ENCODE results near the gene ARHGEF1. TPM values are rescaled to one million over a fixed set of nuclear protein-coding genes. Genes with fewer than 3 reads are reported as not detected.

The ARHGEF1 gene
- total RNA-seq, 4 donors from 2014 or later: 40.4 to 58.3 (median 51.4) TPM

DNA sequence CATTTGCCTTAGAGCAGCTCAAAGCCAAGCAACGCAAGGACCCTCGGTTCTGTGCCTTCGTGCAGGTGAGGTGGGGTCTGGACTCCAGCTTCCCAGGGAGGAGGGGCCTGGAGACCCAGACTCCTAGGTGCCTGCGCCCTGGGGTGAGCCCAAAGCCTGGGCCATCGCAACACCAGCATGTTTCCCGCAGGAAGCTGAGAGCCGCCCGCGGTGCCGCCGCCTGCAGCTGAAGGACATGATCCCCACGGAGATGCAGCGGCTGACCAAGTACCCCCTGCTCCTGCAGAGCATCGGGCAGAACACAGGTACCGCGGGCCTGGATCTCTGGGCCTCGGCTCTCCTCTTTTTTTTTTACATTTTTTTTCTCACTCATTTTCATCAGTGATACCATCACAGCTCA lies 19.6 kb downstream of the ARHGEF1 start:
- TF ChIP-seq, protein P1, sequence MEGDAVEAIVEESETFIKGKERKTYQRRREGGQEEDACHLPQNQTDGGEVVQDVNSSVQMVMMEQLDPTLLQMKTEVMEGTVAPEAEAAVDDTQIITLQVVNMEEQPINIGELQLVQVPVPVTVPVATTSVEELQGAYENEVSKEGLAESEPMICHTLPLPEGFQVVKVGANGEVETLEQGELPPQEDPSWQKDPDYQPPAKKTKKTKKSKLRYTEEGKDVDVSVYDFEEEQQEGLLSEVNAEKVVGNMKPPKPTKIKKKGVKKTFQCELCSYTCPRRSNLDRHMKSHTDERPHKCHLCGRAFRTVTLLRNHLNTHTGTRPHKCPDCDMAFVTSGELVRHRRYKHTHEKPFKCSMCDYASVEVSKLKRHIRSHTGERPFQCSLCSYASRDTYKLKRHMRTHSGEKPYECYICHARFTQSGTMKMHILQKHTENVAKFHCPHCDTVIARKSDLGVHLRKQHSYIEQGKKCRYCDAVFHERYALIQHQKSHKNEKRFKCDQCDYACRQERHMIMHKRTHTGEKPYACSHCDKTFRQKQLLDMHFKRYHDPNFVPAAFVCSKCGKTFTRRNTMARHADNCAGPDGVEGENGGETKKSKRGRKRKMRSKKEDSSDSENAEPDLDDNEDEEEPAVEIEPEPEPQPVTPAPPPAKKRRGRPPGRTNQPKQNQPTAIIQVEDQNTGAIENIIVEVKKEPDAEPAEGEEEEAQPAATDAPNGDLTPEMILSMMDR (IDR thresholded peaks at IDR 0.05): no peak
- no peak for TF ChIP-seq POLR2AphosphoS5 (IDR thresholded peaks at IDR 0.05)
- TF ChIP-seq EP300 (IDR thresholded peaks at IDR 0.05): no peak
- TF ChIP-seq POLR2A (IDR thresholded peaks at IDR 0.05): no peak
- no peaks in the 10 kb centered on the region for H3K4me1 ChIP-seq
- ATAC-seq: no peak
- H3K27me3 ChIP-seq: no peaks in the 10 kb centered on the region
- H3K36me3 ChIP-seq: peaks cover 0 to 100% of the 10 kb centered on the region in 2 donors
- 83 to 100% methylated on average over 1 of the region's 17 CpGs for WGBS, 2 donors (ENCODE audit: low coverage in 1 of 2)
- H3K4me3 ChIP-seq: no peak overlapping the region
- no peak overlapping the region for H3K27ac ChIP-seq
- no peaks in the 10 kb centered on the region for H3K9me3 ChIP-seq

DNA sequence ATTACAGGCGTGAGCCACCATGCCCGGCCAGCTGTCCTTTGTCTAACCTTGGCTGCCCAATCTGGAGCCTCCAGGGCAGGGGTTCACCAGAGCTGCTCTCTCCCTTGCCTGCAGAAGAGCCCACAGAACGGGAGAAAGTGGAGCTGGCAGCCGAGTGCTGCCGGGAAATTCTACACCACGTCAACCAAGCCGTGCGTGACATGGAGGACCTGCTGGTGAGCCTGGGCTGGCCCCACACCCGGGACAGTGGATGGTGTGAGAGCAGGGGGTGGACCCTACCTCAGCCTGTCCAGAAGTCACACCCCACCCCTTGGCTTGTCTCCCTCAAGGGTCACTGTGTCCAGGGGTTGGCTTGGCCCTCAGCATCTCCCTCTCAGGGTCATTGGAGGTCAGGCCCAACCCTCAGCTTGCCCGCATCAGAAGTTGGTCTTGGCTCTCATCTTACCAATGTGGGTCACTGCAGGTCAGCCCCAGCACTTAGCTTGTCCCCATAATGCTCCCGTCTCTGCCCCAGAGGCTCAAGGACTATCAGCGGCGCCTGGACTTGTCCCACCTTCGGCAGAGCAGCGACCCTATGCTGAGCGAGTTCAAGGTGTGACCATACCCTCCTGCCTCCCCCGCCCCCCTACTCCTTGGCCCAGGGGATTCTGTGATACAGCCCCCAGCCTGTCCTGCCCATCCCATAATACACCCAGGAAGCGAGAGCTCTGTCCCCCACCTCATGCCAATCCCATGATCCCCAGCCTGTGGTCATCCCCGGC lies 20.4 kb downstream of the ARHGEF1 start:
- no peak overlapping the region for H3K4me3 ChIP-seq
- H3K36me3 ChIP-seq: peaks cover 0 to 100% of the 10 kb centered on the region in 2 donors
- H3K27ac ChIP-seq: no peak overlapping the region
- ATAC-seq: no peak
- no peaks in the 10 kb centered on the region for H3K4me1 ChIP-seq
- peaks cover 5% of the 10 kb centered on the region for H3K27me3 ChIP-seq
- TF ChIP-seq, protein P1 (IDR thresholded peaks at IDR 0.05): no peak
- TF ChIP-seq POLR2A (IDR thresholded peaks at IDR 0.05) (no peak), EP300 (IDR thresholded peaks at IDR 0.05) (no peak), POLR2AphosphoS5 (IDR thresholded peaks at IDR 0.05) (no peak)
- WGBS, 2 donors (ENCODE audit: low coverage in 1 of 2): 80 to 100% methylated on average over 2 to 3 of the region's 19 CpGs
- no peaks in the 10 kb centered on the region for H3K9me3 ChIP-seq

DNA sequence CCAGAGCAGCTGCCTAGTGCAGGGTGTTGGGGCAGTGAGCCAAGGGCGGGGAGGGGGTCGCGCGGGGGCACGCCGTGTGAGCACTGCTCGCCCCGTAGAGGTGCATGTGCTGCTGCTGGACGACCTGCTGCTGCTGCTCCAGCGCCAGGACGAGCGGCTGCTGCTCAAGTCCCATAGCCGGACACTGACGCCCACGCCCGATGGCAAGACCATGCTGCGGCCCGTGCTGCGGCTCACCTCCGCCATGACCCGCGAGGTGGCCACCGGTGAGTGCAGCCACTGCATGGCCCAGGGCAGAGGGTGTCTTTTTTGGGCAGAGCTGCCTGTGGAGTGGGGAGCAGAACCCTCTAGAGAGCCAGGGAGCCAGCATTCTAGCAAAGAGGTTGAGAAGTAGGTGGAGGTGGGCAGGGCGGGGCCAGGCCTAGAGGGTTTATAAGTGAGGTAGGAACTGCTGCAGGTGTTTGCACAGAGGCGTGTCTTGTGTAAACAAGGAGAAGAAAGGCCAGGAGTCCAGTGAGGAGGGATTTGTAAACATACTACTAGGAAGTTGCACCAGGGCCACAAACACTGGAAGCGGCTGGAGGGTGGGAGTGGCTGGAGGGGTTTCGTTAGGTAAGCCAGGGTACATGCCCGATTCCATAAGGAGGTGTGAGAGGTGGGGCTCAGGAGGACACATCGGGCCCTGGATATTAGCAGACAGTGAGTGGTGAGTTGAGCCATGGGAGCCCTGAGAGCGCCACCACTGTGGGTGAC lies 21.3 kb downstream of the ARHGEF1 start:
- H3K27ac ChIP-seq: no peak overlapping the region
- no peaks in the 10 kb centered on the region for H3K4me1 ChIP-seq
- no peak for ATAC-seq
- TF ChIP-seq, protein P1 (IDR thresholded peaks at IDR 0.05): no peak
- no peak for TF ChIP-seq EP300 (IDR thresholded peaks at IDR 0.05)
- no peak for TF ChIP-seq POLR2AphosphoS5 (IDR thresholded peaks at IDR 0.05)
- no peak for TF ChIP-seq POLR2A (IDR thresholded peaks at IDR 0.05)
- peaks cover 11% of the 10 kb centered on the region for H3K27me3 ChIP-seq
- H3K36me3 ChIP-seq: peaks cover 0 to 91% of the 10 kb centered on the region in 2 donors
- H3K4me3 ChIP-seq: no peak overlapping the region
- 65 to 76% methylated on average over 4 to 5 of the region's 30 CpGs for WGBS, 2 donors (ENCODE audit: low coverage in 1 of 2)
- no peaks in the 10 kb centered on the region for H3K9me3 ChIP-seq

DNA sequence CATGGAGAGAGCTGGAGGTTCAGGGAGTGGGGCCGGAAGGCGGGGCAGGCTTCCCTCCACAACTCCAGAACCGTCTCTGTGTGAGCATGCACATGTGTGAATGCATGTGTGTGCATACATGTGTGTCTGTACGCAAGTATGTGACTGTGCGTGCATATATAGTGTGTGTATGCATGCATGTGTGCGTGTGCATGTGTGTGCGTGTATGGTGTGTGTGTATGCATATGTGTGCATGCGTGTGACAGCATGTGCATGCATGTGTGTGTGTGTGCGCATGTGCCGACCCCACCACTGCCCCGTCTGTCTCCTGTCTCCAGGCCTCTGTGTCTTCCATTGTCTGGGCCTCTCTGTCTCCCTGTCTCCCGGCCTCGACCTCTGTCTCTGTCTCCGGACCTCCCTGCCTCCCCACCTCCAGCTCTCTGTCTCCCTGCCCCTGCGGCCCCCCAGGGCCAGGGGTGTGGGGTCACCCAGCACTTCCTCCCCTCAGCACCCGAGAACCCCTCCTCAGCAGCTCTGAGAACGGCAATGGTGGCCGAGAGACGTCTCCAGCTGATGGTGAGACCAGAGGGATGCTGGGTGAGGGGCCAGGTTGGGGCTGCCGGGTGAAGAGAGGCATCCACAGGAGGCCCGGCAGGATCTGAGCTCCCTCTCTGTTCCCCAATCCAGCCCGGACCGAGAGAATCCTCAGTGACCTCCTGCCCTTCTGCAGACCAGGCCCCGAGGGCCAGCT lies 22.5 kb downstream of the ARHGEF1 start:
- 93% methylated on average over 9 to 14 of the region's 24 CpGs for WGBS, 2 donors (ENCODE audit: low coverage in 1 of 2)
- no peak for ATAC-seq
- Histone ChIP-seq H3K36me3 (peaks cover 0 to 80% of the 10 kb centered on the region in 2 donors), H3K4me1 (no peaks in the 10 kb centered on the region), H3K9me3 (no peaks in the 10 kb centered on the region), H3K27me3 (peaks cover 21% of the 10 kb centered on the region), H3K4me3 (no peak overlapping the region), H3K27ac (no peak overlapping the region)
- no peak for TF ChIP-seq POLR2A (IDR thresholded peaks at IDR 0.05)
- no peak for TF ChIP-seq EP300 (IDR thresholded peaks at IDR 0.05)
- TF ChIP-seq, protein P1 (IDR thresholded peaks at IDR 0.05): no peak
- no peak for TF ChIP-seq POLR2AphosphoS5 (IDR thresholded peaks at IDR 0.05)
